ENCODE measurements around the gene TDRD6.
A peak's percentile ranks its signal among the peaks of the same experiment; 100 is the strongest.
"Not testable (repeated sequence)": the region's sequence is repeated elsewhere in the genome, so short reads cannot be mapped to it uniquely, and the experiment has no call there.

The TDRD6 gene

GRCh38 chr6:46688966-46689335 lies 1.3 kb downstream of the TDRD6 start:
- DNase-seq: no peak

- DNase-seq: no peak
Measured at GRCh38 chr6:46689657-46690056, 2.0 kb downstream of the TDRD6 start.

- no peak for DNase-seq
Measured at GRCh38 chr6:46690141-46690755, 2.6 kb downstream of the TDRD6 start.

DNA sequence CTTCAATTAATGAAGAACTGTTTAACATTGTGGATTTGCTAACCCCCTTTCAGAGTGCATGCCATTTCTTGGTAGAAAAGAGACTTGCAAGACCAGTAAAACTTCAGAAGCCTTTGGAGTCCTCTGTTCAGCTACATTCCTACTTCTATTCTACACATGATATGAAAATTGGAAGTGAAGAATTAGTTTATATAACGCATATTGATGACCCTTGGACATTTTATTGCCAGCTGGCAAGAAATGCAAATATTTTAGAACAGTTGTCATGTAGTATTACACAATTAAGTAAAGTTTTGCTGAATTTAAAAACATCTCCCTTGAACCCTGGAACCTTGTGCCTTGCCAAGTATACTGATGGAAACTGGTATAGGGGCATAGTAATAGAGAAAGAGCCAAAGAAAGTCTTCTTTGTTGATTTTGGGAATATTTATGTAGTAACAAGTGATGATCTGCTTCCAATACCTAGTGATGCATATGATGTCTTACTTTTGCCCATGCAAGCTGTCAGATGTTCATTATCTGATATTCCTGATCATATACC lies 3.3 kb downstream of the TDRD6 start:
- DNase-seq: no peak

DNA sequence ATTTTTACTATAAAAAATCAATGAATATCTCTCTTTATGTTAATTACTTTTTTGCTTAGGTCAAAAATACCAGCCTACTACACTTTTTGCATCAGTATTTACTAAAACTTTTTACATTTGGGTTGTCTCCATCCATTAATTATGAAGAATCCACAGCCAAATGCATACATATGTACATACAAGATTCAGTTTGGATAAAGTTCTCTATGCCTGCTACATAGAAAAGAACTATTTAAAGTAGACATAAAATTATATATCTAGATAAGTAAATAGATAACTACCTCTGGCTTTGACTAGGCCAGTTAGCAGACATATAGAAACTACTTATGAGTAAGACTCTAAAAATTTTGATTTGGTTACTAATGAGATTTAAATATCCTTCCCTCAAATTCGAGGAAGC lies 12.3 kb downstream of the TDRD6 start:
- no peak for DNase-seq

GRCh38 chr6:46704562-46704961 lies 16.9 kb downstream of the TDRD6 start:
- no peak for DNase-seq

GRCh38 chr6:46706464-46706863 lies 18.8 kb downstream of the TDRD6 start:
- no peak for DNase-seq

- no peak for DNase-seq
Measured at GRCh38 chr6:46711491-46711890, 23.8 kb downstream of the TDRD6 start.

DNA sequence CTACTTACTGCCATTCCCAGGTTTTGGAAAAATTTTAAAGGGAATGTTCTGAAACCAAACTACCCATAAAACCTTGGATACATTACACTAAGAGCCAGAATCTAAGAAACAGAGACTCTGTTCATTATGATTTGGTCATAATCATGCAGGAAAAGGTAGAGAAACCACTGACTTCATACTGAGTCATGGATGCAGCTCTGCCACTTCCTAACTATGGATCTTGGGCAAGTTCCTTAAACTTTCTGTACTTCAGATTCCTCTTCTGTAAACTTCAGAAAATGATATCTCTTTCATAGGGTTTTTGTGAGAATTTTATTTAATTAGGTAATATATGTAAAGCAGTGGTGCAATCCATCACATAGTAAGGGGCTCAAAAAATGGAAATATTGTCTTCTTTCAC lies 27.5 kb downstream of the TDRD6 start:
- DNase-seq: peak; percentile 7

GRCh38 chr6:46719099-46719498 lies 31.4 kb downstream of the TDRD6 start:
- no peak for DNase-seq

GRCh38 chr6:46720401-46720800 lies 32.7 kb downstream of the TDRD6 start:
- DNase-seq: no peak

- no peak for DNase-seq
Measured at GRCh38 chr6:46729787-46730326, 42.2 kb downstream of the TDRD6 start.

DNA sequence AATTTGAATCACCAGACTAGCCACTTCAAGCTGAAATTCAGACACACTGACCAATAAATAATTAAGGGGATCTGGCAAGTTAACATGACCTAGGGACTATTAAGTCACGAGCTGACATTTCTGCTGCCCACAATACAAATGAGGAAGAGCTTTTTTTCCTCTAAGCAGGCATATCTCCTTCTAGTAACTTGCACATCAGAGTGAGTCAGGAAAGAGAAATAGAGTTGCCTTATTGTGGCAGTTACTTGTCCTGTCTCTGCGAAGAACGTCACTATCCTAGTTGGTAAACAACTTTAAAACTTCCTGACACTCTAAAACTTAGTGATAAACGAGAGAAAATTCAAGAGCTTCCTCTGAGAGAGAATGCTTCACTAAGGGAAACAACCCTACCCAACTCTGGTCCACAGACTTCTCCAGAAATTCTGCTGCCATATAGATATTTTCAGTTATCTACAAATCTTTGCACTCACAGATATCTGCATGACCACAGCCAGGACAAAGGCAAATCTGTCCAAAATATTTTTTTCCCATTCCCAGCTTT lies 43.3 kb downstream of the TDRD6 start:
- DNase-seq: no peak

- DNase-seq: no peak
Measured at GRCh38 chr6:46733341-46733801, 45.7 kb downstream of the TDRD6 start.

GRCh38 chr6:46734867-46735719 lies 47.4 kb downstream of the TDRD6 start, which contains the start of gene PLA2G7:
PLA2G7 (minus strand) TSS chr6:46735375; CDS start chr6:46722891, 12,484 bp downstream.
- DNase-seq: no peak

DNA sequence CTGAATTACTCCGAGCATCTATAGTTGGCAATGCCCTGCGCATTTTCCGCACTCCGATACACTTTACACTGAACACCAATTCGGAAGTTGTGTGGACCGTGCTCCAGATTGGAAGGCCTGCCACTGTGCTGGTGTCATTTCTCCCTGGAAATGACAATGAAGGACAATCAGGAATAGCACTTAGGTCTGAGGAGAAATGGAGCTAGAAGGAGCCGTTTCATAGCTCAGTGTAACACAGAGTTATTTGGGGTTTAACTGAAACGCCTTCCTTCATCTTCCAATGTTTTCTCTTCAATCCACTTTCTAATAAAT lies 48.0 kb downstream of the TDRD6 start:
- DNase-seq: no peak

- DNase-seq: no peak
Measured at GRCh38 chr6:46736906-46737305, 49.2 kb downstream of the TDRD6 start.

- DNase-seq: no peak
Measured at GRCh38 chr6:46741482-46741881, 53.8 kb downstream of the TDRD6 start.

GRCh38 chr6:46741910-46742309 lies 54.2 kb downstream of the TDRD6 start:
- DNase-seq: no peak

GRCh38 chr6:46743425-46744158 lies 55.9 kb downstream of the TDRD6 start:
- no peak for DNase-seq

DNA sequence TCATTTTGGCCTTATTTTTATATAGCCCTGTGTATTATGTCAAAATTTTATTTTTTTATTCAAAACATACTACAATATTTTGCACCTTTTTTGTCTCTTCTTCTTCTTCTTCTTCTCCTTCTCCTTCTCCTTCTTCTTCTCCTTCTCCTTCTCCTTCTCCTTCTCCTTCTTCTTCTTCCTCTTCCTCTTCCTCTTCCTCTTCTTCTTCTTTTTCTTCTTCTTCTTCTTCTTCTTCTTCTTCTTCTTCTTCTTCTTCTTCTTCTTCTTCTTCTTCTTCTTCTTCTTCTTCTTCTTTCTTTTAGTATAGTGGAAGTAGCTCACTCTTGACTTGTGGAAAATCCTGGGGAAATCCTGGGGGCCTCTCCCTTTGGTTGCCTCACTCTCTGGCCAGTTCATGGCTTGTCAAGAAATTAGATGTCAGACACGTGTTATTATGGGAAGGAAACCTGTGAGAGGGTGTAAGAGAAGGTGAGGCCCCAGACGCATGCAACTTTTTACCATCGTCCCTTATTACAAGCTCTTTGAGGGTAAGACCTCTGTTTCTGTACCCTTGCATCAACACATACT lies 56.6 kb downstream of the TDRD6 start:
- not testable (repeated sequence) for DNase-seq

DNA sequence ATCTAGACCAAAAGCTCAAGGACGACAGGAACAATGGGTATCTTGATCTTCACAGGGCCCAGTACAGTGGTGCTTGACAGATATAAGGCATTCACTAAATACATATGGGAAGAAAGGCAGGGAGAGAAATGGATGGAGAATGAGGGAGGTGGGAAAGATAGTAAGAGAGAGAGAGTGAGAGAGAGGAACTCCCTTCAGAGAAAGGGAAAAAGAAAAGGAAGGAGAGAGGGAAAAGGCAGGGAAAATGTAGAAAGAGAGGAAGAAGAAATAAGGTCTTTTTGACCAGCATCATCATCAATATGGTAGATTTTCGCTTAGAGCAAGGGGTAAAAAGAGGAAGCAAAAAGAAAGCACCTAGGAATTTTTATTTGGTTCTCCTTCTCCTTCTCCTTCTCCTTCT lies 58.3 kb downstream of the TDRD6 start:
- DNase-seq: no peak

DNA sequence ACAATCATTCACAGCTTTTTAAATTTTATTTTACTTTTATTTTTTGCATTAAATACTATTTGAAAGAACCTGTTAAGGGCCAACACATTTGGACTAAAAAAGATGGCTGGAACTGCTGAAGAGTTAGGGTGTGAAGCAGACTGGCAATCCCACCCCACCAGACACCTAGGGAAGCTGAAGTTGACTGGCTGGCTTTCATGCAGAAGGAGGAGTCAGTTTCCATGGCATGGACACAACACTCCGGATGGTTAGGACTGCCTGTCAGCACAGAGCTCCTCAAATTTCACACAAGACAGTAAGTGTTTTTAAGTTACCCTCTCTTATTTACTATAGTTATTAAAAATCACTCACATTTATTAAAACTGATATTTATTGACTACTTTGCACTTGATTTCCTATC lies 59.0 kb downstream of the TDRD6 start, which contains the start of gene ANKRD66:
Gene ANKRD66 (plus strand): TSS at position 238 of the 400 bp plus-strand sequence. CDS start 5,016 bp downstream, outside the sequence.
- DNase-seq: no peak

All from GDM1 (cell line).